H1 (cell line): ENCODE results near the gene SIK3. TPM values are rescaled to one million over a fixed set of nuclear protein-coding genes. Genes with fewer than 3 reads are reported as not detected.

Experiments
- CHD1 ChIP-seq: IDR thresholded peaks from 2 replicates; pipeline ENCODE4 v1.6.1; 2012; ENCODE audit warnings: low read depth, low read length, improper control_type of control experiment
- SIN3A ChIP-seq, 2 experiments: IDR thresholded peaks in 1 of 2; conservative IDR thresholded peaks in 1 of 2; 2 replicates each; pipeline ENCODE4 v1.6.1; 2011 to 2012; ENCODE audit warnings: low read length in 2 of 2, improper control_type of control experiment in 1 of 2, low read depth in 1 of 2, mild to moderate bottlenecking in 1 of 2
- SRF ChIP-seq: IDR thresholded peaks from 2 replicates; pipeline ENCODE4 v1.6.1; 2011; ENCODE audit warnings: mild to moderate bottlenecking, low read depth, low read length, moderate library complexity
- polyA plus RNA-seq, 7 experiments: library from polyadenylated mRNA; depleted of rRNA in 3 of 7; stranded (reverse) in 5 of 7; unstranded in 2 of 7; fragments of >200 nt in 5 of 7; fragments of 200-250 nt in 2 of 7; gene quantifications; 1 replicate in 5 of 7; 2 replicates in 1 of 7; 4 replicates in 1 of 7; pipeline versions ENCODE4 v1.2.1 to v1.2.3, GENCODE V29; 2011 to 2013; ENCODE audit warnings: missing spikeins in 2 of 7, mixed read lengths in 2 of 7
- total RNA-seq: library from RNA; stranded (reverse); fragmentation: NEBNext Ultra II Directional; extraction: Animal tissue kit (Norgen Biotek cat#: 25700); gene quantifications from 2 replicates; pipeline ENCODE4 v1.2.1, GENCODE V29; 2021

SIK3 gene
- total and polyA plus RNA-seq, 2 of the 8 experiments (the other 6 are each of a cell fraction or from before 2014, with no cell fraction given) = 19.9 to 32.1 TPM

DNA sequence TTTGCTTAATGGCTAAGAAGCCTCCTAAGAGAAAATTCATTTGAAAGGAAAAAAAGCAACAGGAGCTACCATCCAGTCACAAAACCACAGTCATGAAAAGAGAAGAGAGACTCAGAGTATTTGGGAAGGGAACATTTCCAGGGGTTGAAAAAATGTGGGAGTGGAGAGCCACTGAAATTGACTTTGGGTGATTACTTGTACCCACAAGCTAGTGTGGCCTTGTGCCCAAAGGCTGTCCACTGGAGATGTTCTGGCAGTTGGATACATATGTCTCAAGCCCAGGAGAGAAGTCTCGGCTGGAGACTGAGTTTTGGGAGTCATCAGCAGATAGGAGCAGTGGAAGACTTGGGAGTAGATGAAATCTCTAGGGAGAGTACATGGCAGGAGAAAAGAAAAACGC lies 303.4 kb downstream of the SIK3 start (continued):
- TF ChIP-seq SIN3A (conservative IDR thresholded peaks at IDR 0.05 in 1 of 2, IDR thresholded peaks at IDR 0.05 in 1 of 2; ENCODE audit: low read depth in 1 of 2, low read length in 2 of 2) = no peak
- no peak for TF ChIP-seq CHD1
- TF ChIP-seq SRF = no peak
